ENCODE results near the gene HRH2.

The HRH2 gene

GRCh38 chr5:175693741-175694140 is 35.9 kb downstream of the HRH2 start:
- DNase-seq, result no peak

GRCh38 chr5:175694371-175695160 is 36.7 kb downstream of the HRH2 start:
- DNase-seq, result no peak

GRCh38 chr5:175695161-175696126 is 37.6 kb downstream of the HRH2 start:
- no peak for DNase-seq

GRCh38 chr5:175696139-175696854 is 38.4 kb downstream of the HRH2 start:
- peak; percentile 45 for DNase-seq

GRCh38 chr5:175696855-175697198 is 39.0 kb downstream of the HRH2 start:
- DNase-seq, result no peak

GRCh38 chr5:175697846-175698245 is 40.0 kb downstream of the HRH2 start:
- no peak for DNase-seq

- DNase-seq, result no peak
These were observed 40.7 kb downstream of the HRH2 start for GRCh38 chr5:175698401-175699115.

- no peak for DNase-seq
These were observed 43.1 kb downstream of the HRH2 start for GRCh38 chr5:175700991-175701390.

- DNase-seq, result no peak
These were observed 43.9 kb downstream of the HRH2 start for GRCh38 chr5:175701797-175702196.

- no peak for DNase-seq
These were observed 48.6 kb downstream of the HRH2 start for GRCh38 chr5:175706499-175706898.

- DNase-seq, result no peak
These were observed 50.0 kb downstream of the HRH2 start for GRCh38 chr5:175707751-175708375.

GRCh38 chr5:175709276-175709781 is 51.5 kb downstream of the HRH2 start:
- no peak for DNase-seq

GRCh38 chr5:175710326-175710725 is 52.5 kb downstream of the HRH2 start:
- no peak for DNase-seq

- no peak for DNase-seq
These were observed 53.2 kb downstream of the HRH2 start for GRCh38 chr5:175711031-175711430.

- DNase-seq, result no peak
These were observed 53.8 kb downstream of the HRH2 start for GRCh38 chr5:175711472-175712312.

GRCh38 chr5:175712313-175712680 is 54.4 kb downstream of the HRH2 start:
- DNase-seq, result no peak

GRCh38 chr5:175712681-175713085 is 54.8 kb downstream of the HRH2 start:
- DNase-seq, result no peak

GRCh38 chr5:175713930-175714329 is 56.1 kb downstream of the HRH2 start:
- DNase-seq, result no peak

- no peak for DNase-seq
These were observed 56.7 kb downstream of the HRH2 start for GRCh38 chr5:175714479-175715085.
